Body of pancreas (tissue), 4 donors: Measurements from ENCODE around the gene NLGN1. TPM values are rescaled to one million over a fixed set of nuclear protein-coding genes. Genes with fewer than 3 reads are reported as not detected.

Experiments used
- ATAC-seq: fragments of 150-250 bp; one replicate; pipeline ENCODE4 v1.9.1; 2016
- DNase-seq, 4 donors: peaks; one replicate each; pipeline ENCODE4 v3.0.0-alpha.2; 2019
- H3K27ac ChIP-seq, 4 donors: fragments of 200-600 bp; sonication (generic); 1 replicate in 3 of 4; 2 replicates in 1 of 4; pipeline versions ENCODE4 v1.5.1 to v1.6.1; 2016 to 2019; ENCODE audit warnings: mild to moderate bottlenecking in 1 of 4, mixed read lengths in 1 of 4, moderate library complexity in 1 of 4
- H3K27me3 ChIP-seq, 2 donors: fragments of 200-600 bp; sonication (generic); one replicate each; pipeline ENCODE4 v1.6.0; 2016; ENCODE audit warnings: mild to moderate bottlenecking in 1 of 2
- H3K36me3 ChIP-seq, 2 donors: fragments of 200-600 bp; sonication (generic); replicated peaks in 1 of 2; 2 replicates each; pipeline ENCODE4 v1.5.1; 2016; ENCODE audit warnings: low read depth in 2 of 2; ENCODE audit not compliant: insufficient read depth in 1 of 2
- H3K4me1 ChIP-seq: fragments of 200-600 bp; sonication (generic); one replicate; pipeline ENCODE4 v1.6.0; 2016
- H3K4me3 ChIP-seq, 2 donors: fragments of 200-600 bp; sonication (generic); 1 replicate in 1 of 2; 2 replicates in 1 of 2; pipeline ENCODE4 v1.5.1; 2016 to 2019
- H3K9me3 ChIP-seq, 3 donors: fragments of 200-600 bp; sonication (generic); 1 replicate in 2 of 3; 2 replicates in 1 of 3; pipeline ENCODE4 v1.5.1; 2016
- POLR2A ChIP-seq, 3 donors: fragments of 450-650 bp; IDR thresholded peaks; one replicate each; pipeline ENCODE4 v1.6.1; 2016; ENCODE audit warnings: antibody characterized with exemption in 3 of 3, mild to moderate bottlenecking in 2 of 3
- WGBS, 2 donors: methylation state at CpG; one replicate each; pipeline ENCODE4 v1.1.5; 2017; 5-methylcytosine and 5-hydroxymethylcytosine counted together
- intact Hi-C: fragments of 100-400 bp; cut with DNase I; formaldehyde crosslinking; loops from one replicate; pipeline ENCODE4 v1.15.1; 2023
- total RNA-seq, 2 donors: library from RNA; depleted of rRNA; stranded (reverse); fragments of >200 nt; gene quantifications; one replicate each; pipeline ENCODE4 v1.1.0, GENCODE V29; 2016
- TF ChIP-seq, protein P1 (sequence below), 7 experiments: fragments of 450-650 bp in 4 of 7; fragments of 200-600 bp in 3 of 7; sonication (generic) in 3 of 7; IDR thresholded peaks; one replicate each; pipeline ENCODE4 v1.5.1; 2016 to 2019; ENCODE audit warnings: antibody characterized with exemption in 7 of 7

The NLGN1 gene
- total RNA-seq, 2 donors from 2014 or later: 0.52 to 1.3 TPM

GRCh38 chr3:174120997-174121396 is 723.5 kb downstream of the NLGN1 start:
- H3K4me1 ChIP-seq: no peaks in the 10 kb centered on the region
- H3K4me3 ChIP-seq: no peak overlapping the region
- intact Hi-C loops: no loop called here
- no peak for DNase-seq
- H3K27me3 ChIP-seq: no peaks in the 10 kb centered on the region
- no peaks in the 10 kb centered on the region for H3K36me3 ChIP-seq
- no peaks in the 10 kb centered on the region for H3K9me3 ChIP-seq
- H3K27ac ChIP-seq: no peak overlapping the region
- no peak for TF ChIP-seq POLR2A (IDR thresholded peaks at IDR 0.05)
- TF ChIP-seq, protein P1, sequence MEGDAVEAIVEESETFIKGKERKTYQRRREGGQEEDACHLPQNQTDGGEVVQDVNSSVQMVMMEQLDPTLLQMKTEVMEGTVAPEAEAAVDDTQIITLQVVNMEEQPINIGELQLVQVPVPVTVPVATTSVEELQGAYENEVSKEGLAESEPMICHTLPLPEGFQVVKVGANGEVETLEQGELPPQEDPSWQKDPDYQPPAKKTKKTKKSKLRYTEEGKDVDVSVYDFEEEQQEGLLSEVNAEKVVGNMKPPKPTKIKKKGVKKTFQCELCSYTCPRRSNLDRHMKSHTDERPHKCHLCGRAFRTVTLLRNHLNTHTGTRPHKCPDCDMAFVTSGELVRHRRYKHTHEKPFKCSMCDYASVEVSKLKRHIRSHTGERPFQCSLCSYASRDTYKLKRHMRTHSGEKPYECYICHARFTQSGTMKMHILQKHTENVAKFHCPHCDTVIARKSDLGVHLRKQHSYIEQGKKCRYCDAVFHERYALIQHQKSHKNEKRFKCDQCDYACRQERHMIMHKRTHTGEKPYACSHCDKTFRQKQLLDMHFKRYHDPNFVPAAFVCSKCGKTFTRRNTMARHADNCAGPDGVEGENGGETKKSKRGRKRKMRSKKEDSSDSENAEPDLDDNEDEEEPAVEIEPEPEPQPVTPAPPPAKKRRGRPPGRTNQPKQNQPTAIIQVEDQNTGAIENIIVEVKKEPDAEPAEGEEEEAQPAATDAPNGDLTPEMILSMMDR (IDR thresholded peaks at IDR 0.05): no peak
- ATAC-seq: no peak

- WGBS, 2 donors: 62 to 77% methylated on average over 2 of the region's 2 CpGs
- DNase-seq: no peak
- H3K36me3 ChIP-seq: no peaks in the 10 kb centered on the region
- H3K9me3 ChIP-seq: no peaks in the 10 kb centered on the region
- H3K4me3 ChIP-seq: no peak overlapping the region
- no peaks in the 10 kb centered on the region for H3K27me3 ChIP-seq
- ATAC-seq: no peak
- H3K27ac ChIP-seq: no peak overlapping the region
- TF ChIP-seq, protein P1 (IDR thresholded peaks at IDR 0.05): no peak
- TF ChIP-seq POLR2A (IDR thresholded peaks at IDR 0.05): no peak
- no peaks in the 10 kb centered on the region for H3K4me1 ChIP-seq
- intact Hi-C loops: no loop called here
These were observed 724.9 kb downstream of the NLGN1 start for GRCh38 chr3:174122411-174122810.

DNA sequence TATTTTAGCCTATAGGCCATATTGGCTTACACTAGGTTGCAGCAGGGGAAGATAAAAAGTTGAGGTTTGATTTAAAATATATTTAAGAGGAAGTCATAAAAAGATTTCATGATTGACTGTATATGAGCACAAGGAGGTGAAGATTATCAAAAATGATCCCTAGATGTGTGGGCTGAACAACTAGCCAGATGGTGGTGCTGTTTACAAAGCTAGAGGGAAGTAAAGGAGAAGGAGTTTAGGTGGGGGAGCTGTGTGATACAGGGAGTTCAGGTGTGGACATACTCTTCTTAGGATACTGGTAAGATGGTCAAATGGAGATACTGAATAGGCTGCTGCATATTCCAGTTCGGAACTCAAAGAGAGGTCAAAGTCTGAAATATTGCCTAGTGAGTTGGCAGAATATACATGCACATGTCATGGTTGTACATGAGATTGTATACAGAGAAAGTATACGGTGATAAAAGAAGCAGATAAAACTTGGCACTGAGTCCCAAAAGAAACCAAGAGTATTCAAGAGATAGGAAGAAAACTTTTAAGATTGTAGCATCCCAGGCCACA is 727.8 kb downstream of the NLGN1 start:
- Histone ChIP-seq H3K27ac (no peak overlapping the region), H3K36me3 (no peaks in the 10 kb centered on the region), H3K27me3 (no peaks in the 10 kb centered on the region), H3K4me1 (no peaks in the 10 kb centered on the region), H3K4me3 (no peak overlapping the region), H3K9me3 (no peaks in the 10 kb centered on the region)
- ATAC-seq: no peak
- intact Hi-C loops: no loop called here
- TF ChIP-seq, protein P1 (IDR thresholded peaks at IDR 0.05): peak in 1 of 7 experiments; percentile 12
- no peak for TF ChIP-seq POLR2A (IDR thresholded peaks at IDR 0.05)
- WGBS, 2 donors: 25 to 33% methylated on average over 2 of the region's 2 CpGs
- DNase-seq: no peak

DNA sequence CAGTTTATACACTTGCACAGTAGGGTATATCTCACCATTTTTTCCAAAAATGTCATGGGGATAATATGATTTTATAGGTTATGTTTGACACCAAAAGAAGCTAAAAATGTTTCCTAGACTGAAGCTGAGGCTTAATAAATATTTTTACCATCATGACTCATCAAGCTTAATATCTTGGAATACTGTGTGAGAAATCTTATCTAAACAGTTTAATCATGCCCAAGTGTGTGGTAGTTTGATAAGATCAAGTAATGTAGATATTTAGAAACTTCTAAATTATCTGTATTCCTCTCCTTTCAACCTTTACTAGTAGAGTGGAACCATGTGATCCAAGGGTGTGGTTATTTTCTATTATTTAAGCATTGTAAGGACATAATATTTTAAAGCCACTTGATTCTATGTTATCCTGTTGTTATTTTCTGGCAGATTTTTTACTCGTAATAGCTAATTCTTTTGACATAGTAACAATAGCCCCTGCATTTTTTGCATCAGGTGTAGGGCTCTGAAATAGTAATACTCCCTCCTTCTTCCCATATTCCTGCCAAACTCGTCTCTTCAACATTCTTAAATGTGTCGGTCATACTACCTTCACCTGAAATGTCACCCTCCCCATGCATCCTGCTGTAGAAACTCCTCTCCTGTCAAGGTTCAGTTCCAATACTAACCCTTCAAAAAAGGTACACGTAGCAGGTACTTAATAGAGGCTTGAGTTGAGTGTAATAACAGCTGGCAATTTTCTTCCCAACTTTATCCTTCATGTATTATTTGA is 729.6 kb downstream of the NLGN1 start:
- Histone ChIP-seq H3K27ac (no peak overlapping the region), H3K4me1 (peaks cover 5% of the 10 kb centered on the region), H3K9me3 (no peaks in the 10 kb centered on the region), H3K27me3 (no peaks in the 10 kb centered on the region), H3K4me3 (no peak overlapping the region), H3K36me3 (no peaks in the 10 kb centered on the region)
- DNase-seq (no peak), ATAC-seq (no peak)
- TF ChIP-seq, protein P1 (IDR thresholded peaks at IDR 0.05): no peak
- TF ChIP-seq POLR2A (IDR thresholded peaks at IDR 0.05): no peak
- intact Hi-C loops: no loop called here
- WGBS, 2 donors: 56 to 64% methylated on average over 4 of the region's 4 CpGs

DNA sequence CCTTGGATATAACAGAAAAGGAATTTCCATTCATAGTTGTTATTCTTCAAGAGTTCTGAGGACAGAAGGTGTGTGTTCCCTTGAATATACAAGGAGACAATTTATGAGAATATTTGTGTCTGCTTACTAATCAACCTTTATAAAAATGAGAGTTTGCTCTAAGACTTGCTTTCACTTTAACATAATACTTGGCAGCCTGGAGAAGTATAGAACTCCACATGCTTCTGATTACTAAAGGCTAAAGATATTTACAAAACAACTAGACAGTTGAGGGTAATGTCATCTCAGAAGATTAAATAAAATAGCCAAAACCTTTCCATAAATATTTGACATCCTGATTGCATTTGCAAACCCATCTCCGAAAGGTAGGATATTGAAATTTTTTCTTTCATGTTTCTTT is 734.5 kb downstream of the NLGN1 start:
- 76 to 90% methylated on average over 1 of the region's 1 CpG for WGBS, 2 donors
- TF ChIP-seq, protein P1 (IDR thresholded peaks at IDR 0.05): no peak
- no peak for TF ChIP-seq POLR2A (IDR thresholded peaks at IDR 0.05)

More for the DNA sequence above, 734.5 kb downstream of the NLGN1 start:
- H3K27me3 ChIP-seq: no peaks in the 10 kb centered on the region
- intact Hi-C loops: no loop called here
- no peak for DNase-seq
- peaks cover 11% of the 10 kb centered on the region for H3K4me1 ChIP-seq
- no peak for ATAC-seq
- no peaks in the 10 kb centered on the region for H3K9me3 ChIP-seq
- no peak overlapping the region for H3K27ac ChIP-seq
- H3K36me3 ChIP-seq: no peaks in the 10 kb centered on the region
- H3K4me3 ChIP-seq: no peak overlapping the region
